Activated T-helper 1 cell treated with Interleukin-2 at 50 U/mL for 16 hours (primary cell): ENCODE data around the gene CD53.
"Not testable (repeated sequence)": the region's sequence is repeated elsewhere in the genome, so short reads cannot be mapped to it uniquely, and the experiment has no call there.

Experiments
- DNase-seq: peaks from one replicate; pipeline ENCODE4 v3.0.0-alpha.2; 2020; ENCODE audit warnings: low read depth

CD53 gene

GRCh38 chr1:110916274-110916668 lies 43.3 kb downstream of the CD53 start:
- DNase-seq: no peak

GRCh38 chr1:110916669-110917306 lies 43.8 kb downstream of the CD53 start:
- DNase-seq: no peak

- no peak for DNase-seq
Observed at GRCh38 chr1:110918016-110918415, 45.1 kb downstream of the CD53 start.

GRCh38 chr1:110921953-110922352 lies 49.0 kb downstream of the CD53 start:
- no peak for DNase-seq

GRCh38 chr1:110927484-110928075 lies 54.6 kb downstream of the CD53 start:
- no peak for DNase-seq

- DNase-seq: no peak
Observed at GRCh38 chr1:110928191-110928590, 55.2 kb downstream of the CD53 start.

GRCh38 chr1:110928904-110929303 lies 56.0 kb downstream of the CD53 start:
- no peak for DNase-seq

GRCh38 chr1:110931097-110931496 lies 58.1 kb downstream of the CD53 start:
- DNase-seq: not testable (repeated sequence)

GRCh38 chr1:110936567-110936966 lies 63.6 kb downstream of the CD53 start:
- no peak for DNase-seq

- no peak for DNase-seq
Observed at GRCh38 chr1:110944806-110945205, 71.9 kb downstream of the CD53 start.

GRCh38 chr1:110945626-110946025 lies 72.7 kb downstream of the CD53 start:
- no peak for DNase-seq

- no peak for DNase-seq
Observed at GRCh38 chr1:110948038-110948810, 75.3 kb downstream of the CD53 start.
